K562 (cell line): ENCODE data around the gene KIF15. TPM values are rescaled to one million over a fixed set of nuclear protein-coding genes. Genes with fewer than 3 reads are reported as not detected.

Experiments used
- CREB1 ChIP-seq, 2 experiments: sonication (generic) in 1 of 2; formaldehyde crosslinking in 1 of 2; IDR thresholded peaks; 2 replicates each; pipeline versions ENCODE4 v1.6.1 to v1.8.0; 2012 to 2022; ENCODE audit warnings: inconsistent platforms in 1 of 2, mild to moderate bottlenecking in 1 of 2, missing genetic modification reagents in 1 of 2, moderate library complexity in 1 of 2
- CTBP1 ChIP-seq: fragments of 450-650 bp; IDR thresholded peaks from 2 replicates; pipeline ENCODE4 v1.6.1; 2016; ENCODE audit warnings: borderline replicate concordance
- EP300 ChIP-seq: IDR thresholded peaks from 2 replicates; pipeline ENCODE4 v1.6.1; 2012; ENCODE audit warnings: low read length, improper control_type of control experiment
- FOS ChIP-seq: IDR thresholded peaks from 3 replicates; pipeline ENCODE4 v1.6.1; 2011; ENCODE audit not compliant: insufficient read length; ENCODE audit errors: extremely low read depth
- KAT7 ChIP-seq: sonication (generic); formaldehyde crosslinking; IDR thresholded peaks from 2 replicates; pipeline ENCODE4 v1.8.0; 2022; ENCODE audit warnings: missing genetic modification reagents, mild to moderate bottlenecking, borderline replicate concordance
- KDM4B ChIP-seq, 2 experiments: fragments of 450-650 bp in 1 of 2; sonication (generic) in 1 of 2; IDR thresholded peaks; 2 replicates each; pipeline ENCODE4 v1.6.1; 2016 to 2017; ENCODE audit warnings: borderline replicate concordance in 2 of 2, antibody characterized with exemption in 1 of 2, low read depth in 1 of 2, mild to moderate bottlenecking in 1 of 2
- MEF2D ChIP-seq: conservative IDR thresholded peaks from 2 replicates; pipeline ENCODE4 v1.6.1; 2016; ENCODE audit warnings: low read depth, missing genetic modification characterization, missing compliant biosample characterization
- MYC ChIP-seq, 2 experiments: fragments of 250-450 bp in 1 of 2; sonication (Bioruptor Pico) in 1 of 2; IDR thresholded peaks; 2 replicates each; pipeline versions ENCODE4 v1.5.1 to v1.6.1; 2012 to 2021; ENCODE audit warnings: low read depth in 2 of 2, borderline replicate concordance in 1 of 2, improper control_type of control experiment in 1 of 2, low read length in 1 of 2, mild to moderate bottlenecking in 1 of 2, moderate library complexity in 1 of 2
- NFRKB ChIP-seq: fragments of 450-650 bp; IDR thresholded peaks from 2 replicates; pipeline ENCODE4 v1.6.1; 2016; ENCODE audit warnings: low read depth
- NONO ChIP-seq, 2 experiments: fragments of 200-400 bp in 1 of 2; fragments of 450-650 bp in 1 of 2; formaldehyde crosslinking in 1 of 2; IDR thresholded peaks; 2 replicates each; pipeline ENCODE4 v1.6.1; 2017; ENCODE audit warnings: low read depth in 2 of 2, mild to moderate bottlenecking in 2 of 2, moderate library complexity in 2 of 2, low read length in 1 of 2
- NR1H2 ChIP-seq: sonication (generic); formaldehyde crosslinking; IDR thresholded peaks from 2 replicates; pipeline ENCODE4 v1.4.0; 2020; ENCODE audit warnings: mild to moderate bottlenecking, missing genetic modification reagents
- POLR2H ChIP-seq: IDR thresholded peaks from 2 replicates; pipeline ENCODE4 v1.6.1; 2016; ENCODE audit warnings: missing genetic modification characterization, low read depth, mild to moderate bottlenecking, control low read depth, missing compliant biosample characterization, moderate library complexity
- POLR3G ChIP-seq: IDR thresholded peaks from 2 replicates; pipeline ENCODE4 v1.6.1; 2011; ENCODE audit not compliant: insufficient read length, insufficient replicate concordance; ENCODE audit errors: extremely low read depth
- PRPF4 ChIP-seq: fragments of 200-400 bp; formaldehyde crosslinking; IDR thresholded peaks from one replicate; pipeline ENCODE4 v1.6.1; 2017; ENCODE audit warnings: low read length, low read depth, mild to moderate bottlenecking; ENCODE audit not compliant: insufficient read depth, poor library complexity, severe bottlenecking
- RBBP5 ChIP-seq: fragments of 200-600 bp; sonication (generic); IDR thresholded peaks from 2 replicates; pipeline ENCODE4 v1.6.1; 2012; ENCODE audit warnings: borderline replicate concordance, mild to moderate bottlenecking, low read length, control low read depth, inconsistent platforms; ENCODE audit not compliant: insufficient read depth, poor library complexity, severe bottlenecking
- SAFB2 ChIP-seq: fragments of 200-400 bp; formaldehyde crosslinking; IDR thresholded peaks from 2 replicates; pipeline ENCODE4 v1.6.1; 2018; ENCODE audit warnings: borderline replicate concordance, low read length, low read depth, moderate library complexity; ENCODE audit not compliant: severe bottlenecking
- STAT5A ChIP-seq: IDR thresholded peaks from 2 replicates; pipeline ENCODE4 v1.6.1; 2012; ENCODE audit warnings: low read length, inconsistent platforms, borderline replicate concordance
- TAF7 ChIP-seq: fragments of 450-650 bp; IDR thresholded peaks from 2 replicates; pipeline ENCODE4 v1.6.1; 2016; ENCODE audit warnings: missing genetic modification characterization, missing compliant biosample characterization
- TRIM24 ChIP-seq, 2 experiments: fragments of 450-650 bp; IDR thresholded peaks; 2 replicates each; pipeline ENCODE4 v1.6.1; 2016
- ZC3H4 ChIP-seq: sonication (generic); formaldehyde crosslinking; IDR thresholded peaks from 2 replicates; pipeline ENCODE4 v1.9.0; 2021; ENCODE audit warnings: missing genetic modification reagents, borderline replicate concordance
- ZNF830 ChIP-seq: fragments of 250-450 bp; sonication (Bioruptor Pico); IDR thresholded peaks from 2 replicates; pipeline ENCODE4 v1.5.0; 2021; ENCODE audit warnings: mild to moderate bottlenecking
- polyA plus RNA-seq, 8 experiments: library from polyadenylated mRNA; depleted of rRNA in 4 of 8; stranded (reverse) in 5 of 8; unstranded in 3 of 8; fragments of >200 nt; fragmentation: Nextera tagmentation in 2 of 8; fragmentation: Illumina TruSeq in 1 of 8; extraction: Ambion mirVana in 2 of 8; extraction: Trizol in 1 of 8; gene quantifications; 2 replicates each; pipeline versions ENCODE4 v1.2.1 to v1.2.3, GENCODE V29; 2011 to 2014; ENCODE audit warnings: inconsistent platforms in 1 of 8, missing spikeins in 1 of 8
- total RNA-seq, 7 experiments: library from RNA; depleted of rRNA in 6 of 7; stranded (reverse); fragments of >200 nt in 6 of 7; fragmentation: Illumina TruSeq in 2 of 7; extraction: Trizol in 2 of 7; gene quantifications; 2 replicates each; pipeline versions ENCODE4 v1.2.1 to v1.2.3, GENCODE V29; 2011 to 2021; ENCODE audit warnings: low replicate concordance in 1 of 7
- TF ChIP-seq, protein P1 (sequence below): fragments of 450-650 bp; IDR thresholded peaks from 2 replicates; pipeline ENCODE4 v1.7.0; 2016; ENCODE audit warnings: borderline replicate concordance
- TF ChIP-seq, protein P2 (sequence below), 2 experiments: fragments of 450-650 bp; conservative IDR thresholded peaks; 2 replicates each; pipeline ENCODE4 v1.6.1; 2017; ENCODE audit warnings: mild to moderate bottlenecking in 2 of 2, moderate library complexity in 2 of 2

Gene KIF15
- total and polyA plus RNA-seq, 9 of the 15 experiments (the other 6 are each of a cell fraction or from before 2014, with no cell fraction given): 9.0 to 45.9 (median 26.0) TPM

DNA sequence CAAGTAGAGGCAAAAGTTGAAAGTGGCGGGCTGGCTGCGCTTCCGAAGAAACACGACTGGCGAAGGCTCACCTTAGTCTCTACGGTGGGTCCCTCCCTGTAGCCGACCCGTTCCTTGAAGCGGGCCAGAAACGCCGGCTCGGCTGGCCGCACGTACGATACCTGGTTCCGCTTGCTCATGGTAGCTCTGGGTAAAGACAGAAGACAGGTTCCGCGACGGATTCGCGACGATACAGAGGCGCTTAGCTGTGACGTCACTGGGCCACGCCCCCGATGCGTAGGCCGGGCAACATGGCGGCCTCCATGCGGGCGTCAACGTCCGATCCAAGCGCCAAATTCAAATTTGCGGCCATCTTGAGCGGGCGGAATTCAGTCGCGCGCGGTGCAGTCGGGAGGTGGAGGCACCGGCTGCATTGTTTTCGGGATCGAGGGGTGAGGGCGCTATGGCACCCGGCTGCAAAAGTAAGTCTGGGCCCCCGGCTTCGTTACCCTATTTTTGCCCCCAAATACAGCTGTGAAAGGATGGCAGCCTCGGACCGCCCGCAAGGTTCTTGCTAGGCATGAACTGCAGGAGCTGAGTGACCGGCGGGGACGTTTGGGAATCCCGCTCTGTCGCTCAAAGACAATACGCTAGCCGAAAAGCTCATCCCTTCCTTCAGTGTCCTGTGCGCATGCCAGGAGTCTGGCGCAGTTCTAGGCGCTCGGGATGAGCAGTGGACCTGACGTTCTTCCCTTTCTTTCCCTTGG lies at the start of gene KIF15, which contains the start of gene KIAA1143 (continued):
- TF ChIP-seq MEF2D (tag) (0 out of 2 replicates have a peak, but pooled peaks have one; percentile 43), ZNF830 (CRISPR knock-in tag) (no peak), NFRKB (peak; percentile 94), POLR3G (no peak), NONO (IDR thresholded peaks at IDR 0.05; ENCODE audit: low read depth in 2 of 2, low read length in 1 of 2) (peak in 1 of 2 experiments; percentile 22; a peak in 2 of 4 replicates), FOS (no peak), TAF7 (tag) (peak; percentile 81), ZC3H4 (CRISPR knock-in tag) (no peak), MYC (IDR thresholded peaks at IDR 0.05; ENCODE audit: low read depth, low read length) (peak; percentile 97), MYC (CRISPR knock-in tag; IDR thresholded peaks at IDR 0.05; ENCODE audit: borderline replicate concordance, low read depth) (peak; percentile 91; the same call in 1 of the 2 replicates), KAT7 (peak; percentile 87; the same call in 1 of the 2 replicates), KDM4B (IDR thresholded peaks at IDR 0.05; ENCODE audit: borderline replicate concordance in 2 of 2, low read depth in 1 of 2) (peak in 1 of 2 experiments; percentile 93; a peak in 2 of 4 replicates), PRPF4 (no peak), RBBP5 (peak; percentile 92), CREB1 (IDR thresholded peaks at IDR 0.05) (peak; percentile 98), CREB1 (CRISPR knock-in tag; IDR thresholded peaks at IDR 0.05) (peak; percentile 99), STAT5A (no peak; the same call in 1 of the 2 replicates), EP300 (peak; percentile 56), TRIM24 (IDR thresholded peaks at IDR 0.05) (peak; percentile 45 to 69; a peak in 2 of 4 replicates), CTBP1 (peak; percentile 86), SAFB2 (no peak), POLR2H (tag) (peak; percentile 93), NR1H2 (no peak)
- TF ChIP-seq, protein P1, sequence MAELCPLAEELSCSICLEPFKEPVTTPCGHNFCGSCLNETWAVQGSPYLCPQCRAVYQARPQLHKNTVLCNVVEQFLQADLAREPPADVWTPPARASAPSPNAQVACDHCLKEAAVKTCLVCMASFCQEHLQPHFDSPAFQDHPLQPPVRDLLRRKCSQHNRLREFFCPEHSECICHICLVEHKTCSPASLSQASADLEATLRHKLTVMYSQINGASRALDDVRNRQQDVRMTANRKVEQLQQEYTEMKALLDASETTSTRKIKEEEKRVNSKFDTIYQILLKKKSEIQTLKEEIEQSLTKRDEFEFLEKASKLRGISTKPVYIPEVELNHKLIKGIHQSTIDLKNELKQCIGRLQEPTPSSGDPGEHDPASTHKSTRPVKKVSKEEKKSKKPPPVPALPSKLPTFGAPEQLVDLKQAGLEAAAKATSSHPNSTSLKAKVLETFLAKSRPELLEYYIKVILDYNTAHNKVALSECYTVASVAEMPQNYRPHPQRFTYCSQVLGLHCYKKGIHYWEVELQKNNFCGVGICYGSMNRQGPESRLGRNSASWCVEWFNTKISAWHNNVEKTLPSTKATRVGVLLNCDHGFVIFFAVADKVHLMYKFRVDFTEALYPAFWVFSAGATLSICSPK: no peak
- TF ChIP-seq, protein P2, sequence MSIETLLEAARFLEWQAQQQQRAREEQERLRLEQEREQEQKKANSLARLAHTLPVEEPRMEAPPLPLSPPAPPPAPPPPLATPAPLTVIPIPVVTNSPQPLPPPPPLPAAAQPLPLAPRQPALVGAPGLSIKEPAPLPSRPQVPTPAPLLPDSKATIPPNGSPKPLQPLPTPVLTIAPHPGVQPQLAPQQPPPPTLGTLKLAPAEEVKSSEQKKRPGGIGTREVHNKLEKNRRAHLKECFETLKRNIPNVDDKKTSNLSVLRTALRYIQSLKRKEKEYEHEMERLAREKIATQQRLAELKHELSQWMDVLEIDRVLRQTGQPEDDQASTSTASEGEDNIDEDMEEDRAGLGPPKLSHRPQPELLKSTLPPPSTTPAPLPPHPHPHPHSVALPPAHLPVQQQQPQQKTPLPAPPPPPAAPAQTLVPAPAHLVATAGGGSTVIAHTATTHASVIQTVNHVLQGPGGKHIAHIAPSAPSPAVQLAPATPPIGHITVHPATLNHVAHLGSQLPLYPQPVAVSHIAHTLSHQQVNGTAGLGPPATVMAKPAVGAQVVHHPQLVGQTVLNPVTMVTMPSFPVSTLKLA (conservative IDR thresholded peaks at IDR 0.05): peak; percentile 88 to 96
